HepG2 (cell line): ENCODE measurements around the gene GNG4. TPM values are rescaled to one million over a fixed set of nuclear protein-coding genes. Genes with fewer than 3 reads are reported as not detected.

ENCODE experiments used
- BRF2 ChIP-seq: sonication (generic); formaldehyde crosslinking; IDR thresholded peaks from 2 replicates; pipeline ENCODE4 v1.8.1; 2022; ENCODE audit warnings: mild to moderate bottlenecking, missing genetic modification reagents
- CREM ChIP-seq, 2 experiments: sonication (generic) in 1 of 2; formaldehyde crosslinking in 1 of 2; IDR thresholded peaks; 2 replicates each; pipeline versions ENCODE4 v1.4.0 to v1.6.1; 2016 to 2020; ENCODE audit warnings: antibody characterized with exemption in 1 of 2, mild to moderate bottlenecking in 1 of 2, missing genetic modification reagents in 1 of 2
- EEA1 ChIP-seq: sonication (generic); formaldehyde crosslinking; IDR thresholded peaks from 2 replicates; pipeline ENCODE4 v1.5.1; 2020; ENCODE audit warnings: mild to moderate bottlenecking, missing genetic modification reagents, borderline replicate concordance
- GATAD1 ChIP-seq: IDR thresholded peaks from 2 replicates; pipeline ENCODE4 v1.6.1; 2016; ENCODE audit warnings: missing genetic modification reagents, missing compliant biosample characterization
- GRHL1 ChIP-seq: sonication (generic); formaldehyde crosslinking; conservative IDR thresholded peaks from 2 replicates; pipeline ENCODE4 v1.8.0; 2022; ENCODE audit warnings: missing genetic modification reagents
- HMG20A ChIP-seq: IDR thresholded peaks from 2 replicates; pipeline ENCODE4 v1.6.1; 2016; ENCODE audit warnings: borderline replicate concordance
- KIAA2018 ChIP-seq: sonication (generic); formaldehyde crosslinking; IDR thresholded peaks from 2 replicates; pipeline ENCODE4 v1.5.0; 2020; ENCODE audit warnings: mild to moderate bottlenecking, missing genetic modification reagents, borderline replicate concordance
- NFYC ChIP-seq: IDR thresholded peaks from 2 replicates; pipeline ENCODE4 v1.6.1; 2016; ENCODE audit warnings: missing genetic modification reagents, missing compliant biosample characterization
- SALL1 ChIP-seq: sonication (generic); formaldehyde crosslinking; IDR thresholded peaks from 2 replicates; pipeline ENCODE4 v1.8.0; 2022; ENCODE audit warnings: mild to moderate bottlenecking, missing genetic modification reagents
- SIX4 ChIP-seq: sonication (generic); formaldehyde crosslinking; IDR thresholded peaks from 2 replicates; pipeline ENCODE4 v1.4.0; 2020; ENCODE audit warnings: missing genetic modification reagents
- SNRNP70 ChIP-seq: fragments of 200-400 bp; formaldehyde crosslinking; IDR thresholded peaks from 2 replicates; pipeline ENCODE4 v1.6.1; 2017; ENCODE audit warnings: mild to moderate bottlenecking, low read depth, low read length, moderate library complexity
- ZNF513 ChIP-seq: sonication (generic); formaldehyde crosslinking; conservative IDR thresholded peaks from 2 replicates; pipeline ENCODE4 v1.5.0; 2020; ENCODE audit warnings: missing genetic modification reagents
- ZNF569 ChIP-seq: sonication (generic); formaldehyde crosslinking; IDR thresholded peaks from 2 replicates; pipeline ENCODE4 v1.5.0; 2020; ENCODE audit warnings: mild to moderate bottlenecking, missing genetic modification reagents, moderate library complexity, borderline replicate concordance
- ZNF850 ChIP-seq: sonication (generic); formaldehyde crosslinking; conservative IDR thresholded peaks from 2 replicates; pipeline ENCODE4 v1.9.0; 2021; ENCODE audit warnings: mild to moderate bottlenecking, missing genetic modification reagents
- ZSCAN12 ChIP-seq: sonication (generic); formaldehyde crosslinking; IDR thresholded peaks from 2 replicates; pipeline ENCODE4 v1.9.0; 2021; ENCODE audit warnings: mild to moderate bottlenecking, missing genetic modification reagents
- ZSCAN31 ChIP-seq: sonication (generic); formaldehyde crosslinking; IDR thresholded peaks from 2 replicates; pipeline ENCODE4 v1.5.0; 2020; ENCODE audit warnings: low read depth, mild to moderate bottlenecking, missing genetic modification reagents
- polyA plus RNA-seq, 8 experiments: library from polyadenylated mRNA; depleted of rRNA in 3 of 8; stranded (reverse) in 7 of 8; unstranded in 1 of 8; fragments of >200 nt; fragmentation: Illumina TruSeq in 4 of 8; extraction: Trizol in 4 of 8; gene quantifications; 2 replicates each; pipeline versions ENCODE4 v1.2.1 to v1.2.3, GENCODE V29; 2011 to 2016; ENCODE audit warnings: low read depth in 4 of 8, missing spikeins in 1 of 8, mixed read lengths in 1 of 8; ENCODE audit not compliant: insufficient read depth in 1 of 8
- total RNA-seq, 5 experiments: library from RNA; depleted of rRNA; stranded (reverse); fragments of >200 nt; fragmentation: Illumina TruSeq; extraction: Trizol; gene quantifications; 2 replicates each; pipeline ENCODE4 v1.2.3, GENCODE V29; 2016; ENCODE audit warnings: low read depth in 1 of 5

Gene GNG4
- total and polyA plus RNA-seq, 2 of the 13 experiments (the other 11 are each of a cell fraction or from before 2014, with no cell fraction given): 27.1 to 69.5 TPM

GRCh38 chr1:235650341-235651169 lies 971 bp upstream of the GNG4 start (continued):
- TF ChIP-seq SIX4 (peak; percentile 65), ZSCAN31 (CRISPR knock-in tag) (no peak), BRF2 (CRISPR knock-in tag) (peak; percentile 39; the same call in 1 of the 2 replicates), ZNF569 (CRISPR knock-in tag) (no peak), SNRNP70 (no peak), HMG20A (CRISPR knock-in tag) (peak; percentile 84), EEA1 (no peak), NFYC (CRISPR knock-in tag) (peak; percentile 48; the same call in 1 of the 2 replicates), CREM (IDR thresholded peaks at IDR 0.05) (peak; percentile 67; the same call in 1 of the 2 replicates), CREM (CRISPR knock-in tag; IDR thresholded peaks at IDR 0.05) (no peak), ZNF513 (CRISPR knock-in tag) (no peak), ZSCAN12 (CRISPR knock-in tag) (peak; percentile 39; the same call in 1 of the 2 replicates), GRHL1 (no peak), SALL1 (peak; percentile 97), GATAD1 (CRISPR knock-in tag) (peak; percentile 64), ZNF850 (CRISPR knock-in tag) (no peak), KIAA2018 (CRISPR knock-in tag) (no peak)
